CD4-positive, alpha-beta T cell (primary cell): Measurements from ENCODE around the gene HECW1. TPM values are rescaled to one million over a fixed set of nuclear protein-coding genes. Genes with fewer than 3 reads are reported as not detected.

Experiments used
- ATAC-seq: fragments of 200-7000 bp; cut with Tn5 transposase; one replicate; pipeline ENCODE4 v1.10.0; 2022; ENCODE audit warnings: mild to moderate bottlenecking; ENCODE audit not compliant: poor library complexity
- CTCF ChIA-PET: fragments of 350-600 bp; sonication (Branson Sonifier 250); formaldehyde crosslinking; loops from one replicate; lab custom pipeline; 2021; ENCODE audit warnings: antibody characterized with exemption, inconsistent platforms; lab: Charles Lee
- POLR2A ChIA-PET: fragments of 350-600 bp; sonication (Branson Sonifier 250); formaldehyde crosslinking; loops from one replicate; lab custom pipeline; 2021; ENCODE audit warnings: antibody characterized with exemption, inconsistent platforms; lab: Charles Lee
- DNase-seq, 14 experiments: peaks; one replicate each; pipeline ENCODE4 v3.0.0-alpha.2; 2013 to 2020; ENCODE audit warnings: mixed read lengths in 2 of 14
- H3K27ac ChIP-seq, 2 donors: one replicate each; pipeline versions ENCODE4 v1.5.1 to v1.7.0; 2013; ENCODE audit warnings: low read length in 2 of 2, low read depth in 1 of 2, mild to moderate bottlenecking in 1 of 2
- H3K27me3 ChIP-seq, 2 experiments: 1 replicate in 1 of 2; 2 replicates in 1 of 2; pipeline versions ENCODE4 v1.6.1 to v1.7.0; 2013; ENCODE audit warnings: low read length in 2 of 2, control low read depth in 1 of 2, mild to moderate bottlenecking in 1 of 2, moderate library complexity in 1 of 2; ENCODE audit not compliant: insufficient read depth in 2 of 2, control insufficient read depth in 1 of 2
- H3K36me3 ChIP-seq: one replicate; pipeline ENCODE4 v1.6.1; 2013; ENCODE audit warnings: low read length, control low read depth; ENCODE audit not compliant: insufficient read depth
- H3K4me1 ChIP-seq: one replicate; pipeline ENCODE4 v1.6.1; 2013; ENCODE audit warnings: low read length, control low read depth; ENCODE audit not compliant: insufficient read depth
- H3K4me3 ChIP-seq: one replicate; pipeline ENCODE4 v1.5.1; 2013; ENCODE audit warnings: mild to moderate bottlenecking, low read length, moderate library complexity
- H3K9me3 ChIP-seq, 2 experiments: 1 replicate in 1 of 2; 2 replicates in 1 of 2; pipeline versions ENCODE4 v1.6.1 to v1.7.0; 2013; ENCODE audit warnings: low read length in 2 of 2, mild to moderate bottlenecking in 2 of 2, control low read depth in 1 of 2, moderate library complexity in 1 of 2; ENCODE audit not compliant: control insufficient read depth in 1 of 2, insufficient read depth in 1 of 2
- H3K27ac Mint-ChIP-seq: one replicate; pipeline ENCODE4 v1.8.0; 2020; ENCODE audit warnings: mixed read lengths
- H3K27me3 Mint-ChIP-seq: one replicate; pipeline ENCODE4 v1.8.0; 2021; ENCODE audit warnings: mixed read lengths
- H3K36me3 Mint-ChIP-seq: one replicate; pipeline ENCODE4 v1.8.0; 2021; ENCODE audit warnings: low read depth, mixed read lengths
- H3K4me1 Mint-ChIP-seq: one replicate; pipeline ENCODE4 v1.8.0; 2021; ENCODE audit warnings: low read depth, mixed read lengths
- H3K4me3 Mint-ChIP-seq: one replicate; pipeline ENCODE4 v1.8.0; 2020; ENCODE audit warnings: mild to moderate bottlenecking, mixed read lengths
- H3K9me3 Mint-ChIP-seq: one replicate; pipeline ENCODE4 v1.8.0; 2020; ENCODE audit warnings: mixed read lengths
- CTCF ChIP-seq: fragments of 200-600 bp; IDR thresholded peaks from one replicate; pipeline ENCODE4 v1.8.0; 2022; ENCODE audit warnings: antibody characterized with exemption, mild to moderate bottlenecking
- intact Hi-C, 2 experiments: fragments of 100-400 bp; cut with DNase I in 1 of 2; cut with micrococcal nuclease in 1 of 2; formaldehyde crosslinking; loops; one replicate each; pipeline versions ENCODE4 v1.15.1 to v1.9.0; 2023 to 2025; cut with DNase I, micrococcal nuclease
- total RNA-seq, 174 experiments: library from RNA in 2 of 174; stranded (reverse) in 2 of 174; gene quantifications; one replicate each; pipeline ENCODE4 v1.2.3 and lab custom pipeline; 2021 to 2026

The HECW1 gene
- total RNA-seq, 2 experiments from 2014 or later: not detected

DNA sequence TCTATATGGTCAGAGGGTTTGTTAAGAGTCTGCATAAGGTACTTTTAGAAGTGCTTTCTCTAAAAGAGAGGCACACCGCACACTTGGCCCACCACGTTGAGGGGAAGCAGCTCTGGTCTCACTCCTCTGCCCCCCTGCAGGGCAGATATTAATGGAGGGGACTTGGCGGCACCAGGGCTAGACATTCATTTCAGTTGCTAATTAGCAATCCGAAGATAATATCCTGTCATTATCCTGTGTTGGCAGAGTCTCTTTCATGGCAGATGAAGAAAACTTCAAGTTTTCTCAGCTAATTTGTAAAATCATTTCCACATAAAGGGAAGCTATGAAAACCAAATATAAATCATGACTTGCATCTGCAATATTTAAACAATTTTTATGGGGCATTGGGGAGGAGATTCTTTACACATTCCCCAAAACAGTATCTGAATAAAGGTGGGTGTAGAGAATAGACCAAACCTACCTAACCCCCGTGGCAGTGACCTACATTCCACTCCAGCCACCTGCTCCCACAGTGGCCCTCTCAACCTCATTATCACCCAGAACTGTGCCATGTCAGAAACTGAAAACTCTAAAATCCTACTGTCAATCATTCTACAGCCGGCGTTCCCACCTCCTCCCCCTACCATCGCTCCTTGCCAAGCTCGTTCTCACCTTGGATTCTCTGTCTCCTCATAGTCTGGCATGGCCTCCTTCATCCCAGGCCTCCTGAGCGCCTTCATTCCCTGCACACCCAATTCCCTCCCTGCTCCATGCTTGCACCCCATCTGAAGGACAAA, 416.3 kb downstream of the HECW1 start:
- Mint-ChIP-seq H3K36me3 (no peaks in the 10 kb centered on the region), H3K4me1 (no peaks in the 10 kb centered on the region), H3K27ac (no peak overlapping the region), H3K27me3 (peaks cover 4% of the 10 kb centered on the region), H3K4me3 (no peak overlapping the region), H3K9me3 (no peaks in the 10 kb centered on the region)
- intact Hi-C loops: no loop called here
- no peaks in the 10 kb centered on the region for H3K36me3 ChIP-seq
- no peaks in the 10 kb centered on the region for H3K9me3 ChIP-seq
- ChIA-PET POLR2A (no interaction called here), CTCF (no interaction called here)
- H3K4me3 ChIP-seq: no peak overlapping the region
- DNase-seq: no peak
- no peak for ATAC-seq
- TF ChIP-seq CTCF: no peak
- no peaks in the 10 kb centered on the region for H3K4me1 ChIP-seq
- no peak overlapping the region for H3K27ac ChIP-seq
- H3K27me3 ChIP-seq: no peaks in the 10 kb centered on the region

DNA sequence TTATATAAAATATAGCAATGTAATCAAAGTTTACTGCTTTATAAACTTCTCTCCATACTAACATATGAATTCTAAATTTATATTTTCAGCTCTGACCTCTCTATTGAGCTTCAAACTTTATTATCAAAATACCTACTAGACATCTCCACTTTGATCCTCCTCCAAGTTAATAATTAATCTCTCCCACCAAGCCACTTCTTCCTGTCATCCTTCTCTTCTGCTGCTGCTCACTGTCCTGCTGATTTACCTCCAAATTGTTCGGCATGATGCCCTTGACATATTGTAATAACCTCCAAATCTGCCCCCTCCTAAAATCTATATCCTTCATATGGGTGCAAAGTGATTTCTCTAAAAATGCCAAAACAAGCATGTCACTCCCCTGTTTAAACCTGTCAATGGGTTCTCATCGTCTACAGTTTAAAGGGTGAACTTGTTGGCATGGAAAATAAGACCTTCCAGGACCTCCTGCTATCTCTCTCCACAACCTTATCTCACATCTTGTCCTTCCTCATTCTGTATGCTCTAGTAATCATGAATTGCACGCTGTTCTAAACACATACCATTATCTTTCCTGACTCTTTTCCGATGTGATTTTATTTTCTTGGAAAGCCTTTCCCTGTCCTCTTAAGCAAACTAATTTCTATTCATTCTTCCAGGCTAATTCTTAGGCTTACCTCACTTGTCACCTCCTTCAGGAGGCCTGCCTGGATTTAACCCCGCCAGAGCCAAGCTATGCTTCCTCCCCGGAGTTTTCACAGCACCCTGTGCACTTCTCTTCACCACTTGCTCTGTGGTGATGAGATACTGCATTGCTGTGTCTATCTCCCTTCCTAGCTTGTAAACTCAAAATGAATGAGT, 418.3 kb downstream of the HECW1 start:
- CTCF ChIA-PET: no interaction called here
- no peaks in the 10 kb centered on the region for H3K4me1 ChIP-seq
- Mint-ChIP-seq H3K4me3 (no peak overlapping the region), H3K27me3 (peaks cover 4% of the 10 kb centered on the region), H3K27ac (no peak overlapping the region), H3K36me3 (no peaks in the 10 kb centered on the region), H3K9me3 (no peaks in the 10 kb centered on the region), H3K4me1 (no peaks in the 10 kb centered on the region)
- intact Hi-C loops: no loop called here
- H3K27ac ChIP-seq: no peak overlapping the region
- no peak for DNase-seq
- no peak for ATAC-seq
- H3K36me3 ChIP-seq: no peaks in the 10 kb centered on the region
- no peak for TF ChIP-seq CTCF
- no peaks in the 10 kb centered on the region for H3K27me3 ChIP-seq
- H3K9me3 ChIP-seq: no peaks in the 10 kb centered on the region
- POLR2A ChIA-PET: no interaction called here
- no peak overlapping the region for H3K4me3 ChIP-seq

DNA sequence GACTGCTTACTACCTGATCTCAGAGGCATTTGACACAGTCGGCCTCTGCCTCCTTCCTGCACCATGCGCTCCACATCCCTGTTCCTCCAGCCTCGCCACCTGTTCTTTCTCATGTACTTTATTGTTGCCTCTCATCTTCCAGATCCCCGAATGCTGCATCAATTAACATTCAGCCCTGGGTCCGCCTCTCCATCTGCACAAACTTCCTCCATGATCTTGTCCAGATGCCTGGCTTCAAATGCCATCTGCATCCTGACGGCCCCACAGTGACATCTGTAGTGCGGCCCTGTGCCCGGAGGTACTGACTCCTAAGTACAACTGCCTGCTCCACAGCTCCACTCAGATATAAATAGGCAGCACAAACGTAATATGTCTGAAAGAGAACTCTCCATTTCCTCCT, 419.3 kb downstream of the HECW1 start:
- no peaks in the 10 kb centered on the region for H3K4me1 ChIP-seq
- ChIA-PET POLR2A (no interaction called here), CTCF (no interaction called here)
- no peaks in the 10 kb centered on the region for H3K27me3 ChIP-seq
- H3K9me3 ChIP-seq: no peaks in the 10 kb centered on the region
- no peak overlapping the region for H3K4me3 ChIP-seq
- Mint-ChIP-seq H3K4me3 (no peak overlapping the region), H3K4me1 (no peaks in the 10 kb centered on the region), H3K27me3 (peaks cover 4% of the 10 kb centered on the region), H3K27ac (no peak overlapping the region), H3K36me3 (no peaks in the 10 kb centered on the region), H3K9me3 (no peaks in the 10 kb centered on the region)
- ATAC-seq (no peak), DNase-seq (no peak)
- H3K27ac ChIP-seq: no peak overlapping the region
- no peaks in the 10 kb centered on the region for H3K36me3 ChIP-seq
- TF ChIP-seq CTCF: no peak
- intact Hi-C loops: no loop called here
